ENCODE data around the gene HOXC4. TPM values are rescaled to one million over a fixed set of nuclear protein-coding genes. Genes with fewer than 3 reads are reported as not detected.

Gene HOXC4
- total RNA-seq, 2 experiments from 2014 or later, result not detected

DNA sequence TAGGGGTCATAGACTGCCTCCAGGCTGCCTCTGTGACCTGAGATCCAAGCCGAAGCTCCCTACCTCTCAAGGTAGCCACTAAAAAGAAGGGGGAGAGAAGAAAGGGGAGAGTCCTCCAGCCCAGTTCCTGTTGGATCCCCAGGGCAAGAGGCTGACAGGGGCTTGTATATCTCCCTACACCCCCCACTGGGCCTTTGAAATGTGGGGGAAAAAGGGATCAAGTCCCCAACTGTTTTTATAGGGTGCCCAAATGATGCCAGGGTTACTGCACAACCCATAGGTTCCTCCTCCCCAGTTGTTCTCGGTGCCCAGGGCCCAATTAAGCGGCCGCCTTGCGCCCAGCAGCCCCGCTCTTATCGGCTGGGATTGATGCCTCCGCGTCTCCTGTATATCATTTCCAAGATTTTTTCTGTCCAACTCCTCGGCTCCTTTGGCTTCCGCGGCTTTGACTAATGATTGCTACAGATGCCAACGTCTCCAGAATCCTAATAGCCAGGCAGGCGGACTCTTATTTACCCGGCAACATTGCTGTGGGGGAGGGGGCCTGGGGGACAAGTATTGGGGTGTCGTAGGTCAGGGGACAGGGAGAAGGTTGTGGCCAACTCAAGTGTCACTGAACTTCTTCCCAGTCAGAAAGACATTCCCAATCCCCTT, 7.6 kb upstream of the HOXC4 start:
- no peak overlapping the region for H3K4me3 ChIP-seq (ENCODE audit: low read length)
- ChIA-PET CTCF (interaction anchor here (1.4 kb wide), 1 partner anchor 162 kb away, joined by 3 read pairs; no protein-coding TSS in a partner anchor), POLR2A (interaction anchor here (1.1 to 1.6 kb wide), 2 partner anchors 8 to 39 kb away, joined by 3 to 4 read pairs; partner anchors contain the start of gene HOXC4)
- peaks cover 99% of the 10 kb centered on the region for H3K27me3 Mint-ChIP-seq
- peaks cover 86 to 95% of the 10 kb centered on the region in 2 experiments for H3K27me3 ChIP-seq (ENCODE audit: control insufficient read depth in 1 of 2, insufficient read depth in 2 of 2, low read length in 2 of 2)
- TF ChIP-seq, protein P1, sequence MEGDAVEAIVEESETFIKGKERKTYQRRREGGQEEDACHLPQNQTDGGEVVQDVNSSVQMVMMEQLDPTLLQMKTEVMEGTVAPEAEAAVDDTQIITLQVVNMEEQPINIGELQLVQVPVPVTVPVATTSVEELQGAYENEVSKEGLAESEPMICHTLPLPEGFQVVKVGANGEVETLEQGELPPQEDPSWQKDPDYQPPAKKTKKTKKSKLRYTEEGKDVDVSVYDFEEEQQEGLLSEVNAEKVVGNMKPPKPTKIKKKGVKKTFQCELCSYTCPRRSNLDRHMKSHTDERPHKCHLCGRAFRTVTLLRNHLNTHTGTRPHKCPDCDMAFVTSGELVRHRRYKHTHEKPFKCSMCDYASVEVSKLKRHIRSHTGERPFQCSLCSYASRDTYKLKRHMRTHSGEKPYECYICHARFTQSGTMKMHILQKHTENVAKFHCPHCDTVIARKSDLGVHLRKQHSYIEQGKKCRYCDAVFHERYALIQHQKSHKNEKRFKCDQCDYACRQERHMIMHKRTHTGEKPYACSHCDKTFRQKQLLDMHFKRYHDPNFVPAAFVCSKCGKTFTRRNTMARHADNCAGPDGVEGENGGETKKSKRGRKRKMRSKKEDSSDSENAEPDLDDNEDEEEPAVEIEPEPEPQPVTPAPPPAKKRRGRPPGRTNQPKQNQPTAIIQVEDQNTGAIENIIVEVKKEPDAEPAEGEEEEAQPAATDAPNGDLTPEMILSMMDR (IDR thresholded peaks at IDR 0.05), result no peak
- no peak overlapping the region for H3K27ac Mint-ChIP-seq
- H3K27ac ChIP-seq (ENCODE audit: low read depth in 1 of 2, low read length in 2 of 2), result no peak overlapping the region
- no peaks in the 10 kb centered on the region for H3K36me3 Mint-ChIP-seq (ENCODE audit: low read depth)
- no peaks in the 10 kb centered on the region for H3K9me3 Mint-ChIP-seq
- H3K4me3 Mint-ChIP-seq, result no peak overlapping the region
- intact Hi-C loops (cut with DNase I, micrococcal nuclease), result loop anchor here in 1 of 2 experiments (5.0 kb wide), 1 partner anchor 84 kb away; no protein-coding TSS in a partner anchor
- ATAC-seq (ENCODE audit: poor library complexity) (no peak), DNase-seq (no peak)
- H3K4me1 ChIP-seq (ENCODE audit: insufficient read depth, low read length), result peaks cover 19% of the 10 kb centered on the region
- no peaks in the 10 kb centered on the region for H3K36me3 ChIP-seq (ENCODE audit: insufficient read depth, low read length)
- H3K9me3 ChIP-seq (ENCODE audit: control insufficient read depth in 1 of 2, insufficient read depth in 1 of 2, low read length in 2 of 2), result peaks cover 0 to 19% of the 10 kb centered on the region in 2 experiments
- H3K4me1 Mint-ChIP-seq (ENCODE audit: low read depth), result peaks cover 24% of the 10 kb centered on the region

DNA sequence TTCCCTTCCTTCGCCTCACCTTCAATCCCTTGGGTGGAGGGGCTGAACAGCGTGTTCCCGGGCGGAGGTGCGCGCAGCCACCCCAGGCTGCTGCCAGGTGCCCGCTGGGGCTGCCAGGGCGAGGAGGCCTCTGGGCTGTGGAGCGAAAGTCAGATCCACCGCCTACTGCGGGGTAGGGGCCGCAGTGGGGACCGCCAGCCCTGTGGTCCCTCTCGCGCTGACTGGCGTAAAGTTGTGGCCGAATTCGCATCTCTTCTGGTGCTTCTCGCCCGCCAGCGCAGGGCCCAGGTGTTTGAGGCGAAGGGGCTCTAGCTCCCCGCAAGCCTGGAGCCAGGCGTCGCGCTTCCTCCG, 6.9 kb upstream of the HOXC4 start:
- no peak for DNase-seq
- Mint-ChIP-seq H3K4me3 (no peak overlapping the region), H3K27ac (no peak overlapping the region), H3K9me3 (no peaks in the 10 kb centered on the region), H3K36me3 (ENCODE audit: low read depth) (no peaks in the 10 kb centered on the region), H3K4me1 (ENCODE audit: low read depth) (peaks cover 30% of the 10 kb centered on the region), H3K27me3 (peaks cover 100% of the 10 kb centered on the region)
- Histone ChIP-seq H3K27me3 (ENCODE audit: control insufficient read depth in 1 of 2, insufficient read depth in 2 of 2, low read length in 2 of 2) (peaks cover 88 to 96% of the 10 kb centered on the region in 2 experiments), H3K4me1 (ENCODE audit: insufficient read depth, low read length) (peaks cover 26% of the 10 kb centered on the region), H3K36me3 (ENCODE audit: insufficient read depth, low read length) (no peaks in the 10 kb centered on the region), H3K27ac (ENCODE audit: low read depth in 1 of 2, low read length in 2 of 2) (no peak overlapping the region), H3K4me3 (ENCODE audit: low read length) (no peak overlapping the region), H3K9me3 (ENCODE audit: control insufficient read depth in 1 of 2, insufficient read depth in 1 of 2, low read length in 2 of 2) (peaks cover 0 to 23% of the 10 kb centered on the region in 2 experiments)
- POLR2A ChIA-PET, result no interaction called here
- intact Hi-C loops (cut with DNase I, micrococcal nuclease), result loop anchor here in 1 of 2 experiments (5.0 kb wide), 1 partner anchor 84 kb away; no protein-coding TSS in a partner anchor
- CTCF ChIA-PET, result no interaction called here
- TF ChIP-seq, protein P1 (IDR thresholded peaks at IDR 0.05), result no peak
- ATAC-seq (ENCODE audit: poor library complexity), result no peak

DNA sequence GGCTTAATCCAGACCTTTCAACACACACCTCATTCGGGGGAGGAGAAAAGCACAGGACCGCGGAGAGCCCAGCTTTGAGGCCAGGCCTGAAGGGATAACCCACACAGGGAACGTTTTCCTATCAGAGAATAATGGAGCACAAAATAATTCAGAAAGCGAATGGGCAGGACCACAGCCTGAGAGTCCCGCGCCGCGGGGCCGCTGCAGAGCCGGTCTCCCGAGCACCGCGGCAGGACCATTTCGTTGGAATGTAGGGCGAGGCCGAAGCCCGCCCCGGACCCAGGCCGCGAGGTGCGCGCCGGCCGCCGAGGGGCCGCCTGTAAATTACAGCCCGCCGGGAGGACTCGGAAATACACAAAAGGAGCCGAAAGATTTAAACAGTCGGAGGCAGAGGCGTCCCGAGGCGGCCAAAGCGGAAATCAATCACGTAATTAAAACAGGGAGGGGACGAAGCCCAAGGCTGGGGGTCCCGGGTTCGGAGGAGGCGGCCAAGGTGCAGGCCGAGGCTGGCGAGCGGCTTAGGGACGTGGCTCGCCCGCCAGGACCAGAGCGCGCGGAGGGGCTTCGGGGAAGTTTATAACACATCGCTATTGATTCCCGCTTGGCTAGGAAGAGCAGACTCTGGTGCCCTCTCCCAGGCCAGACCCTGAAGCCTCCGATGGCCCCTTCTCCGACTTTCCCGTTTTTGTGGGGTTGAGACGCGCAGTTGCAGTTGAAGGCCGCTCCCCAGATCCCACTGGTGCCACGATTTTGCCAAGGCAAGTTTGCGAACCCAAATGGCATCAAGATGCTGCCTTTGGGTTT, 6.3 kb upstream of the HOXC4 start:
- intact Hi-C loops (cut with DNase I, micrococcal nuclease), result loop anchor here in 1 of 2 experiments (5.0 kb wide), 1 partner anchor 85 kb away; no protein-coding TSS in a partner anchor
- H3K4me1 Mint-ChIP-seq (ENCODE audit: low read depth), result peaks cover 36% of the 10 kb centered on the region
- CTCF ChIA-PET, result interaction anchor here (0.5 kb wide), 1 partner anchor 852 kb away, joined by 4 read pairs; no protein-coding TSS in a partner anchor

More for the DNA sequence above, 6.3 kb upstream of the HOXC4 start:
- no peak for ATAC-seq (ENCODE audit: poor library complexity)
- Mint-ChIP-seq H3K36me3 (ENCODE audit: low read depth) (no peaks in the 10 kb centered on the region), H3K4me3 (peak overlapping the region; percentile 59), H3K27ac (no peak overlapping the region), H3K9me3 (no peaks in the 10 kb centered on the region), H3K27me3 (peaks cover 100% of the 10 kb centered on the region)
- Histone ChIP-seq H3K4me1 (ENCODE audit: insufficient read depth, low read length) (peaks cover 32% of the 10 kb centered on the region), H3K36me3 (ENCODE audit: insufficient read depth, low read length) (no peaks in the 10 kb centered on the region), H3K9me3 (ENCODE audit: control insufficient read depth in 1 of 2, insufficient read depth in 1 of 2, low read length in 2 of 2) (peaks cover 0 to 23% of the 10 kb centered on the region in 2 experiments), H3K27me3 (ENCODE audit: control insufficient read depth in 1 of 2, insufficient read depth in 2 of 2, low read length in 2 of 2) (peaks cover 91 to 97% of the 10 kb centered on the region in 2 experiments), H3K4me3 (ENCODE audit: low read length) (no peak overlapping the region), H3K27ac (ENCODE audit: low read depth in 1 of 2, low read length in 2 of 2) (no peak overlapping the region)
- no peak for DNase-seq
- POLR2A ChIA-PET, result no interaction called here
- TF ChIP-seq, protein P1 (IDR thresholded peaks at IDR 0.05), result no peak

All from CD4-positive, alpha-beta T cell (primary cell).